Stimulated activated CD4-positive, alpha-beta T cell treated with anti-CD3 and anti-CD28 coated beads, Interleukin-1b, Interleukin-23, amount 100 ng/mL, for 24 hours (primary cell): Measurements from ENCODE around the gene ZNF438.

Experiments
- DNase-seq, 4 experiments: peaks; one replicate each; pipeline ENCODE4 v3.0.0-alpha.2; 2020; ENCODE audit warnings: low read depth in 4 of 4, low spot score in 1 of 4

ZNF438 gene

DNA sequence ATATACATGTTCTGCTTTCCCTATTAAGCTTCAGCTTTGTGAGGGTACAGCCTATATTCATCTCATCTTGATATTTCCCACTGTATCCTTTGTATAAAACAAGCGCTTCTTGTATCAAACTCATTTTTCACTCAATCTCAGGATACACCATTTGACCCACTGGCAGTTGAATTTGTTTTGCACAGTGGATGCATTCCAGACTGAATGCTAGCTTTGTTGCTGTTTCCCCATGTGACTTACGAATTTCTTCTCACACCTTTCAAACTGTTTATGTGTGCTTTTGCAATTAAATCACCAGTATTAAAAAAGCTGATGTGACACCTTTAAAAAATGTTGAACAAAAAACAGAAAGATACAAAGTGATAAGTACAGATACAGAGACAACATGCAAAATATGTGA lies 180.9 kb downstream of the ZNF438 start:
- no peak for DNase-seq

DNA sequence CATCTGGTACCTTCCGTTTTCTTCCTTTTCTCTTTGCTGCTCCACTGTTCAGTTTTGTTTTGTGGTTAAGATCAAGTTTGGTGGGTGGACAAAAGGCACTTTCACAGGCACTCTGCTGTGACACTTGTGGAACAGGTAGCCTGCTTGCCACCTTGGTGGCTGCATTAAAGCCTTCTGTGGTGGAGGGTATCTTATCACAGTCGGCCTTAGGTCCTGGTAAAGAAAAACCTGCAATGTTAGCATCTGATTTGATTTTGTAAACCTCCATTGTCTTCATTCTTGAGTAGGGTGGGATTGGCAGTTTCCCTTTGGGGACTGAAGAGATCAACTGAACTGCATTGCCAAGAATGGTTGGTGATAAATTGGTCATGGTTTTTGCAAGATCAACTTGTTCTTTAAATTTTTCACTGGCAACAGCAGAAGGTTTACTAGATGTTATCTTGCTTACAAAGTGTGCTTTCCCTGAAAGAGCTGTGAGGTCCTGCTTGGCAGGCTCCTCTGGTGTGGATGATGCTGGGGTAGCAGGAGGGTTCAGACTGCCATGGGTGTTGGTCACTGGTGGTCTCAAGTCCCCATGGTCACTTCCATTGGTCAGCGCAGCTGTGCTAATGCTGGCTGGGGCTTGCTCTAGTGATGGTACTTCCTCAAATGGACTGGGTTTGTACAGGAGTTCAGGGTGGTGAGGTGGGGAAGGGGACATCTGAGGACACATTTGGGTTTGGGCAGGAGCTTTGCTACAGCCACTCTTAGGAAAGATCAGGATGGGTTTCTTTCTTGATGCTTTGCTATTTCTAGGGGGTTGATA lies 182.2 kb downstream of the ZNF438 start:
- DNase-seq = no peak

DNA sequence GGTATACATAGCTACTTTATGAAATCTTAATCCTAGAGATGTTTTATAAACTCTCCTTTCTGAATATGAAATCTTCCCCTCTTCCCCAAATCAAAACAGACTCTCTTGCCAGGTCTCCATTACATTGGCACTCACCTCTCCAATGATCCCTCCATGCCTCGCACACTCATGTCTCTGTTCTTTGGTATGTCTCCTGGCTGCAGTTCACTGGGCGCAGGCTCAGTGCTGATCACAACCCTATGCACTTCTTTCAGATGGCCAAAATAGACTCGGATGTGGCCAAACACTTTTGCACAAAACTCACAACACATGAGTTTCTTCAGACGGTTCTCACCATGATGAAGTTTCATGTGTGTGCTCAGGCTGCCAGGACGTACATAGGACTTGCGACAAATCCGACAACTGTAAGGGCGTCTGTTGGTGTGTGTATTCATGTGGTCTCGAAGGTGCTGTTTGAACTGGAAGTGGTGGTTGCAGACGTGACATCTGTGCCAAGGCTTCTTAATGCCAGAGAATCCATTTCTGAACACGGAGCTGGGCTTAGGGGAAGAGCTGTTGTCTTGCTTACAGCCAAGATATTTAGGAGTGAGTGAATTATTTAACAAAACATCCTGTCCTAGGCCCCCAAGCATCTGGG lies 183.2 kb downstream of the ZNF438 start:
- no peak for DNase-seq

DNA sequence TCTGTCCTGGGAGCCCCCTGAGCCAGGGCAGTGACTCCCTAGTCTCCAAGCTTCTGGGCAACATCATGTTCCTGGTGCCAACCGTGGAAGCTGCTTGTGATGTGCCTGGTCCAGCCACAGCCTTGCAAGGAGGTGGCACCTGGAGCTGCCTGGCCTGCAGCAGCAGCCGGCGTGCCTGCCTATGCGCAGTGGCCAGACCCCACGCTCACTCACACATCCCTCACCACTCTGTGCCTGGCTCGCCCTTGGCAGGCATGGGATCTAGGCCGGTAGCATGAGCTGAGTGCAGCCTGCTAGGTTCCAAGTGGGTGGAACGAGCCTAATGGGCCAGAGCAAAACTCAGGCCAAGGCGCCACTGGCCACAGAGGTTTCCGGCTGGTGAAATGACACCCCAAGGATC lies 184.0 kb downstream of the ZNF438 start:
- DNase-seq = no peak

DNA sequence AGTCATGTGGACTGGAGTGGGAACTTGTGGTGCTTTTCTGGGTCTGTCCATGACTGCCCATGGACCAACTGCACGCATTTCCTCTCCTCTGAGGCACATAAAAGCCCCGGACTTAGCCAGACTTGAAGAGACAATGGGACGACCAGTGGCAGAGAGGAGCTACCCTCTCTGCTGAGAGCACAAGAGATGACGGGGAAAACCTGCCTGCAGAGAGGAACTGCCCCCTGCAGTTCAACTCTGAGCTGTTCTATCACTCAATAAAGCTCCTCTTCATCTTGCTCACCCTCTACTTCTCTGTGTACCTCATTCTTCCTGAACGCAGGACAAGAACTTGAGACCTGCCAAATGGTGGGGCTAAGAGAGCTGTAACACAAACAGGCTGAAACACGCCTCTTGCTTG lies 184.5 kb downstream of the ZNF438 start:
- no peak for DNase-seq

DNA sequence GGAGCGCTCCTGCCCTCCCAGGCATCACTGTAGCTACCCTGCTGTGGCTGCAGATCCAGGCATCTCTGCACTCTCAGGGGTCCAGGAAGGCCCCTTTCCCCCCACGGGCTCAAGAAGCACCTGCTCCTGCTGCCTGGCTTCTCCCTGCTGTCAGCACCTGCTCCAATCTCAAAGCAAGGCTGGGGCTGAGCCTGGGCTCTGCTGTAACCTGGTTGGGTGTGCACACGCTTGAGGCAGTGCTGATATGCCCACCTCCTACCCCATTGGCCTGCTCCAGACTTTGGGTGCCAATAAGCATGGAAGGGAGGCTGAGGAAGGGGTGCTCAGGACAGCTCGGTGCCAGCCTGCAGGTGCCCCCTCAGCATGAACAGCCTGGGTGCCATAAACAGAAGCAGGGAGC lies 185.0 kb downstream of the ZNF438 start:
- DNase-seq = no peak

DNA sequence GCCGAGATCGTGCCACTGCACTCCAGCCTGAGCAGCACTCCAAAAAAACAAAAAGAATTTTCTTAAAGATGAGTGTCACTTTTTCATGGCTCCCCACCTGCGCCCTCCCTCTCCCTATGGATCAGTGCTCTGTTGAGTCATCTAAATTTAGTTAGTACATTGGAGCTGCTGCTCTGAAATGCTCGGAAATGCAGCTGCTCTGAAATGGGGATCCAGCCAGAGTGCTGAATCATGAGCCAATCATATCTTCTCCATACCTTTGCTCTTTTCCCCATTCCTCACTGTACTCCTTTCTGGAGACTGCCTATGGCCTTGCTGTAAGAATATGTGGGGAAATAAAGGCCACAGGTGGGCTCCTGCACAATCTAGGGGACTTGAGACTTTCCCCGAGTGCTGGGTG lies 188.8 kb downstream of the ZNF438 start:
- no peak for DNase-seq

DNA sequence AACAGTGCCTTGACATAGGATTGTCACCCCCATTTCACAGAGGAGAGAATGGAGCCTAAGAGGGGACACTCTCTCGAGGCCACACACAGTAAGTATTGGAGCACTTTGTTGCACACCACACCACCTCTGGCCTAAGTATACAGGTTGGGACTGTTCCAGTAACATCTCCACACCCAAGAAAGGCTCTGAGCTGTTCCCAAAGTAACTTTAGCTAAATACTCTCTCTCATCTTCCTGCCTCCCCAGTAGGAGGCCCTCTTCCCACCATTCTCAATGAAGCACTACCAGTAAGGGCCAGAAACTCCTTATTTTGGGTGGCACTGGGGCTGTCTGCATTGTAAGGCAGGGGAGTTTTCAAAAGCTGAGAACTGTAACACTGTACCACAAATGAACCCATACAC lies 189.5 kb downstream of the ZNF438 start:
- no peak for DNase-seq

DNA sequence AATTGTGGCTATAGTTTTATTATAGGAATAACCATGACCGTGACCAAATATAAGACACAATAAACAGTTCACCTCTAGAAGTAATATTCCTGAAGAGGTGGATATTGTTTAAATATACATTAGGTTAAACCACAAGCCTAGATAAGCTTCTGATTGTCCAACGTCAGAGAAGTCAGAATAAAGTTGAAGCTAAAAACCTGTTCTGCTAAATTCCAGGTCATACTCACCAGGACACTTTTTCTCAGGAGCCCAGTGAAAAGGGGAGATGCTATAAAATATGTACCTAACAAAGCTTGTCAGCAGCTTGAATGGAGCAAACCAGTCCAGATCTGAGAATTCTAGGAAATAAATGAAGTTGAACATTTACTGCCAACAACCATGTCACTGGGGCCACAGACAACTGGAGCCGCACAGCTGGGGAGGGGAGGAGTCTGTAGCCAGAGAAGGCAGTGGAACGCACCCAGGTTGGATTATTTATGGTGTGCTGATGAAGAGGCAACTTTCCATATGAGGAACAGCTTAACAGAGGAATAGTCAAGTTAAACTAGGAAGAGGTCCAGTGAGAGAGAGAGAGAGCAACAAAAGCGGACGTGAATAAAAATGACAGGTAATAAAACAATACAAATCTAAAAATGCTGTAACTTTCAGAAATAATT lies 191.1 kb downstream of the ZNF438 start:
- no peak for DNase-seq

DNA sequence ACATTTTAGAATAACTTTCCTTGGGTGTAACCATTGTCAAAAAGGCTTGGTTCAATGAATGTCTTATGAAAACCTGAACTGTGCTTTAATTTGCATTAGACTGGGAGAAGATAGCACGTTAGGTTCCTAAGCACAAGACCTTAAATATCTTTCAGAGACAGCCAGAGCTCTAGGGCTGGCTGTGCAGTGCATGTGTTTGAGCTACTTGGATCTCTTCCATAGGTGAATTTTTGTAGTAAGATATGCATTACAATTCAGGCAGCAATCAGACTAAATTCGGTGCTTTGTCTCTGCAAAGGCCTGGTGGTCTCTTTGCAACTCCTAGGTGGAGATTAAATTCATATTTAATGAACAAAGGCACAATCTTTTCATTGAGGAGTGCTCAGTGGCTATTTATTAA lies 192.0 kb downstream of the ZNF438 start:
- no peak for DNase-seq

DNA sequence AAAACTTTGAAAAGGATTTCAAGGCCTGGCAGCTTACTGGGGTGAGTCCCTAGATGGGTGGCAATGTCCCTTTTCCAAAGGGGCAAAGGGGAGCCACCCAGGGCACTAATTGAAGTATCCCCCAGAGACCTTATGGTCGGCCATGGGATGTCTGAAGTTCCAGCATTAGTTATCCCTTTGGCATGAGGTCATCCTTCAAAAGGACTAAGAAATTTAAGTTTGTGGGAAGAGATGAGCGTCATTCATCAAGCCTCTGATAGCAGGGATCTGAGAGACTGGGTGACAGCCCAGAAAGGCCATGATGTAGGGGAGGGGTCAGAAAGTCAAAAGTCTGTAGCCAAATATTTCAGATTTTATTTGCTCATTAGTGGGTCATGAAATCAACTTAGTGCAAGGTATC lies 195.3 kb downstream of the ZNF438 start:
- no peak for DNase-seq

DNA sequence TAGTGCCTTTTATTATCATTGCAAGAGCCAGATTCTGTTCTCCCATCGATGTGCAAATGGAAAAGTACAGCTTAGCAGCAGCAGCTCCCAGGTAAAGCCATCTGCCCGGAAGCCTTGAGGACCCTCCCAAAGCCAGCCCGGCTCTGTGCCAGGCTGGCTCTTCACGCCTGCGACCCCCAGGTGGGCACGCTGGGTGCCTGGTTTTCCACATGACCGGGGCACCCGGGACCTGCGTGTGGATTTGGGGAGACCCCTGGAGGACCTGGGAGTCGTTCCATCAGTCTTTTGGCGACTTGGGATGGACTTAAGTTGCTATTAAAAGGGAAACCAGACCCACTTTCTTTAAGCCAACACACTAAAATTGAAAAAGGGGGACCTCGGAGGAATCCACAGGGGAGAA lies 196.5 kb downstream of the ZNF438 start:
- no peak for DNase-seq

DNA sequence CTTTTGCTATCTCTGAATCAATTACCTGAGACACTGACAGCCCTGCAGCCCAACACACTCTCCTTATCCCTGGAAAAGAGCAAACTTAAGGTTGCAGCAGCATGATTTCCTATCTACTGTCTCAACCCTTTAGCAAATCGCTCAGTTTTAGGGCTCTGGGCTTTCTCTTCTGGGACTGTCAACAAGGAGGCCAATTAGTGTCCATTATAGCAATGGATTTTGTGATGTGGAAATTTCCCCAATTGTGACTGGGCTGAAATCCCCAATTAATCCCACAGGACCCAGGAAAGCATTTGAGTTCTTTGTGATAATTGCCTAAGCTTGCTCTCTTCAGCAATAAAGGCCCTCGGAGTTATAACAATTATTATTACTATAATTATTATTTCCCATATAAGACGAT lies 197.0 kb downstream of the ZNF438 start:
- DNase-seq = no peak

DNA sequence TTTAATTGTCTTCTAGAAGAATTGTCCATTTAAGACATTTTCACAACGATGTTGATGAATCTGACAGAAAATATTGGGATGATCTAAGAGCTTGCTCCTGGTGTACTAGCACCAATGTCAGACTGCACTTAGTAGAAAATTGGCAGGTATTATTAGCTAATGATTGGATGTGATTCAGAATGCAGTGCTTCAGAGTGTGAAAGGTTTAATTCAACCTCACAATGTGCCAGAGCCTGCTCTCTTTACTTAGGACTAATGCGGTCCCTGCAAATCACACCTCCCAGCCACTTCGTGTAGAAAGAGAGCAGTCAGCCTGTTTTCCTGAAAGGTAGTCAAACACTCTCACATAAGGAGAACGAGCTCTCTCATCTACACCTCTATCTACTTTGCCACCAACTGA lies 197.5 kb downstream of the ZNF438 start:
- no peak for DNase-seq

DNA sequence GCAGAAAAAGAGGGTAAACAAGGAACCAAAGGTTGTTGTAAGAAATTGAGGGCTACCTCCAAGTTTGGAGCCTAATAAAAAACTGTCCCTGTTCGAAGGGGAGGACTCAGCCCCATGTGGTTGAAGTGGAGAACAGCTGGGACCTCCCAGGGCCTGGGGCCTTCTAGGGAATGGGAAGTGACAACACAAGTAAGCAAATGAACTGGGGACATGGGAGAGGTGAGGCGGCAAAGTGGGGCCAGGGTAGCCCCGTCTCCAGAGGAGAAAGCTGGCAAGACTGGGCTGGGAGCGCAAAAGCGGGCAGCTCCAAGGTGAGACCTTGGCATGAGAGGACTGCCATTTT lies 198.1 kb downstream of the ZNF438 start:
- no peak for DNase-seq

DNA sequence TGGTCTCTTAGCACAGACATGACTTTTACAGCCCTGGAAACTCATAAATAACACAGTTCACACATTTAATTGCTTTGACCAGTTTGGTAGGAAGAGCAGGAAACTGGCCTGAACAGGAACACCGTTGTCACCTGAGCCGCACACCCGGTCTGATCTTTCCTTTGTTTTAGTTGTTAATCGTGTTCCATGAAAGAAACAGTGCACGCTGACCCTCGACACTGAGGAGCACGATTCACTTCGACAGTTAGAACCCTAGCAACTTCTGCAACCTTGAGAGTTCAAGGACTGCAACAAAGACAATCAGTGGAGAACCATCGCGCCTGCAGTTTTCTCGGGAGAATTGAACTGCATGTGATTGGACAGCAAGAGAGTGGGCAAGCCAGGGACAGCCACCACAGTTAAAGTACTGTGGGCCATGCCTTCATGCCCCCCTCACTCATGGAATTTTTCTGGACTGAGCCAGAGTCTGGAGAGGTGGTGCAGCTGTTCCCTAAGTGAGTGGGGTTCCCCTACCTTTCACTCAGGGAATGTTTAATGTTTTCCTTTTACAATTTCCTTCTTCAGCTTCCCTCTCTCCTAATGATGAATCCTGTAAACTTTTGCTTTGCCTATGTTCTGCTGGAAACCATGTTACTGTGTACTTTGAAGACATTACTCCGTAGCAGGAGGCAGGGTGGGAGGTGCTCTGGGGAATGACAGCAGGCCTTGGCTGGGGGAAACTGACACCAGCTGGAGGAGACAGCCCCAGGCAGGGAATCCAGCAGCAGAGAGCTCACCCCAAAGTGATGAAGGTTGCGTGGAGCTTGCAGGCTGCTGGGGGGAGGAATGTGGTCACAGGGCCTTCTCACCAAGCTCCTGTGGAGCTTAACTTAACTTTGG lies 198.7 kb downstream of the ZNF438 start:
- no peak for DNase-seq

DNA sequence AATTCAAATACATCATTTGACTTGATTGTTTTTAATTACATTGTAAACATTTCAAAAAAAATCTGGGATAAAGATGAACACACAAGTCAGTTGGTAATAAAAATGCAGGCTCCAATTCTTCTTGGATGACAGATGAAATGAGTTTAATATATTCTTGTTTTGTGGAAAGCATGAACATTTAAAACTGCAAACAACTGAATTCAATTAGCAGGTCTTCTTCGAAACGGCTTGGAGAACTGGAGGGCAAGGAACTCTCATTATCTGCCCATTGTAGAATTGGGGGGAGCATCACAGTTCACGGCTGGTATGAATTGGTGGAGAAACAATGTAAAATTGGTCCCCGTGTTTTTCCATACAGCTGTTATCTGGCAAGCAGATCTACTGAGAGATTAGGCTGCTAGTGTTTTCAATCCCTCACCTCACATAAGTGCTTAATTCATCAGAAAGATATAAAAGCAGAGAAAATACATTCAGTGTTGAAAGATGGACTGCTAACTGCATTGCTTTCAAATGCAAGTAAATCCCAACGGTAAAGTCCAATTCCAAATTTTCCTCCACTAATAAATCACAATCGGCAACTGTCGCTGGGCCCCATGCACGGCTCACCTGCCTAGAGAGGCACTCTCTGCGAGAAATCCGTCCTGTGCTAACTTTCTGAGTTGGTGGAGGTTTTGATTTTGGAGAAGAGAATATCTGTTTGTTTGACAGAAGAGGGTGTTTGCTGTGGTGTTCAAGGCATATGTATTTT lies 199.5 kb downstream of the ZNF438 start:
- no peak for DNase-seq

DNA sequence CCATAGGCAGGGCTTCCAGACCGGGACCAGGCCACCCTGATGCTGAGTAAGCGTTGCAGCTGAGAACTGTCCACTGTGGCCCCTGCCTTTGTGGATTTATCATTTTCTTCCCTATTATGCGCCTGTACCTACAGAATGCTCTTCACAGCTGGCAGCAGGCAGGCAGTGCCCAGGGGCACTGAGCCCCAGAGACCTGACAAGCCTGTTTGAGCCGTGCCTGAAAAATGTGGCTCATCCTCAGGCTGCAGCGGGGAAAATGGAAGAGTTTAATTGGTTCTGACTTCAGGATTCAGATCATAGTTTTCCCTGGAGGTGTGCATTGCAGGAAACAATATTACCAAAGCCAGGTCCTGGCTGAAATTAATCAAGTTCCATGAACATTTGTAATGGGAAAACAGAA lies 200.2 kb downstream of the ZNF438 start:
- no peak for DNase-seq

DNA sequence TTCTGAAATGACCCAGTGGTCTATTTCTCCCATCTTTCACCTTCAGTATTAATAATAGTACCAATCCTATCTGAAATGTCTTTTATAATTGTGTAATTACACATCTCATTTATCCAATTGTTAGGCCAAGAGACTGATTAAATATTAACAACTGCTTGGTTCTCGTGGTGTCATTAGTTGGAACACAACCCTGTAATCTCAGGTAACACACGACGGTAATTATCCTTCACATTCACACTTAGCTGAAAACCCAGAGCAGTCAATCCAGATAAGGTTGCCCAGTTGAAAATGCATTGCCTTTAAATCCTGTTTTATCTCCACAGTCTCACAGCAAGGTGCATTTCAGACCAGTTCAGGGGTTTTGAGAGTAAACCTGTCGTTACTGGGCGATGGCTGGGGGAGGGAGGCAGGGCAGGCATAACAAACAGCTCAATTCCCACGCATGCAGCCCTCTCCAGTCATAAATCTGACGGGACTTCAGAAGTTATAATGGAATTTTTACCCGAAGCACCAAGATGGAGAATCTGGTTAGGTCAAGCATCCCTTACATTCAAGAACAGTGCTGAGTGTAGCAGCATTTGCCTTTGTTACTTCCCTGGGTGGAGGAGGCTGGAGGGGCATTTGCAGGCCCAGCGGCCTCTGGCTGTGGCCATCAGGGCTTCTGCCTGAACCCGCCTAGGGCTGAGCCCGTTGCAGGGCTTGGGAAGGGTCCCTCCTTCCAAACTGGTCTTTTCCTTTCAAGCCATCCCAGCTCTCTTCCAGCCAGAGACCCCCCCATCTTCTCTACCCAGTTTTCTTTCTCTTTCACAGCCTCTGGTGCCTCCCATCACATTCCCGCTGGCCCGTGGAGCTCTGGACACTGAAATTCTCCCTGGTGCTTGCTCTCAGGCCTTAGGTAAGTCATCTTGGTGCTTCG lies 201.1 kb downstream of the ZNF438 start:
- DNase-seq = no peak

DNA sequence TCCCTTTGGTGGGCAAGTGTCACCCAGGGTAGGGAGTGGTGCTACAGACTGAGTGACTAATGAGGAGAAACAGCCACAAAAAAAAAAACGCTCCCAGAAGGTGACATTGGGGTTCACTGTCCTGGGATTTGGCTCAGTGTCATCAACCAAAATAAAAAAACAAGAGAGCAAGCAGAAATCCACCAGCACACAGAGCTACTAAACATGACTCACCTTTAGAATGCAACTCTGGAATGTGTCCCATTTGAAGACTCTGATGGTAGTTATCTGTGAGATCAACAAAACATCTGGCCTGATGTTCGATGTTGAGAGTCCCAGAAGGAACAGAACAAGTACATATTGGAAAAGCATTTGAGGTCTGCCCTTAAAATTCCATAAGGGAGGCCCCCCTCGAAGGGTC lies 201.8 kb downstream of the ZNF438 start:
- DNase-seq = no peak
